Hematopoietic multipotent progenitor cell (in vitro differentiated cells): Measurements from ENCODE around the gene RNF183. TPM values are rescaled to one million over a fixed set of nuclear protein-coding genes. Genes with fewer than 3 reads are reported as not detected.
A peak's percentile ranks its signal among the peaks of the same experiment; 100 is the strongest.

Experiments
- DNase-seq, 3 donors: peaks; one replicate each; pipeline ENCODE4 v3.0.0-alpha.2; 2011 to 2015; ENCODE audit warnings: low read depth in 2 of 3, low spot score in 2 of 3
- total RNA-seq: library from RNA; depleted of rRNA; stranded (reverse); fragments of >200 nt; gene quantifications from one replicate; pipeline ENCODE4 v1.2.3, GENCODE V29; 2012

Gene RNF183, protein sequence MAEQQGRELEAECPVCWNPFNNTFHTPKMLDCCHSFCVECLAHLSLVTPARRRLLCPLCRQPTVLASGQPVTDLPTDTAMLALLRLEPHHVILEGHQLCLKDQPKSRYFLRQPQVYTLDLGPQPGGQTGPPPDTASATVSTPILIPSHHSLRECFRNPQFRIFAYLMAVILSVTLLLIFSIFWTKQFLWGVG
- total RNA-seq: under 0.01 TPM

DNA sequence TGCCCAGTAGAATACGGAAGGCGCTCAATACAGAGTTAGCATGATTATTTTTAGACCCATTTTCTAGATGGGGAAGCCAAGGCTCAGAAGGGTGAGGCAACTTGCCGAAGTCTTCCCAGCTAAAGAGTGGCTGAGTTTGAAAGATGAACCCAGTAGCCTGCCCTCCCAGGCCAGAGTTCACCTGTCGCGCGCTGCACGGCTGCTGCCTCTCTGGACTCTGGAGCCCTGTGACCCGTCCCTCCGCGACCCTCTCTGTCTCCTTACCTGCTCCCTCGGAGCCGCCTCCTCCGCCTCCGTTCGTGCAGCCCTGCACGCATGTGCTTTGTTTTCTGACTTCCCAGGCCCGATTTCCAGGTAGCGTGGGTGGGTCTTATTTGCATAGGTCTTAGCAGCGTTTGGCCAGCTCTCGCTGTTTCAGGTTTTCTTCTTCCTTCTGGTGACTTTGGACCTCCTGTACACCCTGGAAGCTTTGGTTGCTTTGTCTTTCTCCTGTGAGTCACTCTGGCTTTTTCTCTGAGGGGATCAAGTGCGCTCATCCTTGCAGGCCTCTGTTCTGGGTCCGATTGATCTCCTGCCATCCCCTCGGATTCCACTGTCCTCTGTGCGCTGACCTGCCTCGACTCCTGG is at the start of gene RNF183:
RNF183 (minus strand) TSS at position 585 of the 627 bp plus-strand sequence. CDS start 5,192 bp downstream, outside the sequence.
- no peak for DNase-seq

DNA sequence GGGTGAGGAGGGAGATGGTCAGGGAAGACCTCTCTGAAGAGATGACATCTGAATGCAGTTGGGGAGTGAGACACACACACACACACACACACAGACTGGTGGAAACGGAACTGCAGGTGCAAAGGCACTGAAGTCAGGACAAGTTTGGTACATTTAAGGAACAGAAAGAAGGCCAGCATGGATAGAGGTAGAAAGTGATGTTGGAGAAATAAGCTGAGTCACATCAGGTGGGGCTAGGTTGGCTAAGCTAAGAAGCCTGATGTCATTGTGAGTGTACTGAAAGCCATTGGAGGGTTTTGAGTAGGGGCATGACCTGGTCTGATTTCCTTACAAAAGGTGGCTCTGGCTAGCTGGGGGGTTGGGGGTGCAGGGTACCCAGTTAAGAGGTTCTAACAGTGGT is 49.2 kb upstream of the RNF183 start:
- peak in 1 of 3 donors; percentile 38 for DNase-seq

DNA sequence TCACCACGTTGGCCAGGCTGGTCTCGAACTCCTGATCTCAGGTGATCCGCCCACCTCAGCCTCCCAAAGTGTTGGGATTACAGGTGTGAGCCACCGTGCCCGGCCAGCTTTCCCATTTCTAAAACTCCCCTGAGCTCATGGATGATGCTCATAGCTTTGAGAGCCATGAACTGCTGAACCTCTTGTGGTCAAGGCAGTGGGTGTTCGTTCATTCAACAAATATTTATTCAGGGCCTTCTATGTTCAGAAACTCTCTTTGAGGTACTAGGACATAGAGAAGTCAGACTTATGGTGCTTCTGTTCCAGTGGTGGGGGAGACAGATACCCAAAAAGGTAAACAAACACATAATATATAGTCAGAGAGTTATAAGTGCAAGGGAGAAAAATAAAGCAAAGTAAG is 48.8 kb upstream of the RNF183 start:
- DNase-seq: no peak

DNA sequence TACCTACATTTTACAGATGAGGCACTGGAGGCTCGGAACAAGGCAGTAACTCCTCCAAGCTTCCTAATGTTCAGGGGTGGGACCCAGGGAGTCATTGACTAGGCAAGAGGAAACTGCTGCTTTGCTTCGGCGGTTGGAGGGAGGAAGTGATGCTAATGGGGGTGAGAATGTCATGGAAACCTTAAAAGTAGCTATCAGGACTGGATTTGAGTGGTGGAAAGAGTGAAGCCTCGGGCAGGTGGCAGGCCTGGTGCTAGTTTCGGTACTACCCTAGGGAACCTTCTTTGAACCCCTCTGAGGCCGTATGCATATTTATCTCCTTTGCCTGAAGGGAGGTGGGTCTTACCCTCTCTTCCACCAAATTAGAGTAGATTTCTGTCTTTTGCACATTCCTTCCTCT is 47.8 kb upstream of the RNF183 start:
- DNase-seq: peak in 2 of 3 donors; percentile 83 to 96

DNA sequence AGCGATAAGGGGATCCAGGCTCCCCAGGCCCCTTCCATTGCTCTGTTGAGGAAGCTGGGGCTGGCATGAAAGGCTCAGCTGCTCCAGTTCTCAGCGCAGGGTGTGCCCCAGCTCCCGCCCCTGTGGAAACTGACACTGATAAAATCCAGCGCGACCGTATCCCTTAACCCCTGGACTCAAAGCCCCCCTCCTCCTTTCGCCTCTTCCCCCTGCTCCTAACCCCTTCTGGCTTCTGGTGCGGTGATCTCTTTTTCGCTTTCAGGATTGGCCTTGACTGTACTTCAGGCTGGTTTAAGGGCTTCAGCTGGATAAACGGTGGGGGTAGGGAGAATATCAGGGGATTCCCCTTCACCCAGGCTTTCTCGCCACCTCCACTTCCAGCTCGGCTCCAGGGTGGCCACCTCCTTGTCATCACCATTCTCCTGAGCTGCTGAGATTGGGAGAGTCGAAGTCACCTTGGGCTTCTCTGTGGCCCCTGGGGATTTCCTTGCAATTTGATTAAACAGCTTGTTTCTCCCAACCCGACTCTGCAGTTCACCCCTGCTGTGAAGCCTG is 47.0 kb upstream of the RNF183 start:
- DNase-seq: peak in 1 of 3 donors; percentile 57

DNA sequence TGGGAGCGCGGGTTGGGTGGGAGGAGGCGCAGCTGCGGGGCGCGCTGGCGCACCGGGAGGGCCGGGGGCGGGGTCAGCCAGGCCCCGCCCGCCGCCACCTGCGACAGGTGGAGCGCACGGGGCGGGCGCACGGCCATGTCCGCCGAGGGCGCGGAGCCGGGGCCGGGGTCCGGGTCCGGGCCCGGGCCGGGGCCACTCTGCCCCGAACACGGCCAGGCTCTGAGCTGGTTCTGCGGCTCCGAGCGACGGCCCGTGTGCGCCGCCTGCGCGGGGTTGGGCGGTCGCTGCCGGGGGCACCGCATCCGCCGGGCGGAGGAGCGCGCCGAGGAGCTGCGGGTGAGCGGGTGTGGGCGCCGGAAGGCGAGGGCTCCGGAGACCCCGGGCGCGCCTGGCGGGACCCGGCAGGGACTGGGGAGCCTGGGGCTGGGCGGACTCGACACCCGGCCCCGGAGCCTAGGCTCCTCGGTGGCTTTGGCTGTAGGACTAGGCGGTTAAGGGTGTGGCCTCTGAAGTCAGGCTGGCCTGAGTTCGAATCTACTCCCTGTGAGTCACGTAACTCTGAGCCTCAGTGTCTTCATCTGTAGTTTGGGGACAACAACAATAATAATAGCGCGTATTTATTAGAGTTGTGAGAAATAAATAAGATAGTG is 46.4 kb upstream of the RNF183 start, which contains the start of gene BSPRY:
BSPRY (plus strand) TSS at position 97 of the 650 bp plus-strand sequence; CDS start at position 136, 39 bp downstream.
- DNase-seq: peak in 1 of 3 donors; percentile 63

GRCh38 chr9:113349066-113349444 is 45.9 kb upstream of the RNF183 start:
- DNase-seq: no peak

DNA sequence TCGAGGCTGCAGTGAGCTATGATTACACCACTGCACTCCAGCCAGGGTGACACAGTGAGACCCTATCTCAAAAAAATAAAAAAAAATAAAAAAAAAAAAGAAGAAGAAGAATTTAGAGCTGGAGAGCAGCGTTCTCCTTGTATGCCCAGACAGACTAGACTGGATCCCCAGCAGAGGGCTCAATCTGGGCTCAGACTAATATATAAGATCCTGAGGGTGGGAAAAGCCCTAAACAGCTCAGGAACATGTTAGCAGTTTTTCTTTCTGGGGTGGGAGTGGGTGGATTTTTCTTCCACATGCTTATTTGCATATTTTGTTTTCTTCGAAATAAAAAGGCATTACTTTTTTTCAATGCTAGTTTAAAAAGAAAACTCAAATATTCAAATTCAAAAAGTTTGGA is 45.3 kb upstream of the RNF183 start:
- DNase-seq: no peak

DNA sequence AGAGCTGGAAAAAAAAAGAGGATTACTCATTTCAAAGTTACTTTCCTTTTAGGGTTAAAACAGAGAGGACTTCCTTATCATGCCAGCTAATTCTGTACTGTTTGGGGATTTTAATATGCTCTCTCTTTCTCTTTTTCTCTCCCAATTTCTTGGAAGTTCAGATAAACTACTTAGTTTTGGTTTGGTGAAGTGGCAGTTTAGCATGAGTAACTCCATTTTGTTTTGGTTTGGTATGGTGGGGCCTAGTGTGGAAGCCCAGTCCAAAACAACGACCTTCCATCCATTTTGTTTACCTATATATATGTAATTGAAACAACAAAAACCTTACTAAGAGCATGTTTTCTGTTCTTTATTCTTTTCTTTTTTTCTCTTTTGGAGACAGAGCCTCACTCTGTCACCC is 42.5 kb upstream of the RNF183 start:
- no peak for DNase-seq

- no peak for DNase-seq
Measured at GRCh38 chr9:113345190-113345589, 42.0 kb upstream of the RNF183 start.

DNA sequence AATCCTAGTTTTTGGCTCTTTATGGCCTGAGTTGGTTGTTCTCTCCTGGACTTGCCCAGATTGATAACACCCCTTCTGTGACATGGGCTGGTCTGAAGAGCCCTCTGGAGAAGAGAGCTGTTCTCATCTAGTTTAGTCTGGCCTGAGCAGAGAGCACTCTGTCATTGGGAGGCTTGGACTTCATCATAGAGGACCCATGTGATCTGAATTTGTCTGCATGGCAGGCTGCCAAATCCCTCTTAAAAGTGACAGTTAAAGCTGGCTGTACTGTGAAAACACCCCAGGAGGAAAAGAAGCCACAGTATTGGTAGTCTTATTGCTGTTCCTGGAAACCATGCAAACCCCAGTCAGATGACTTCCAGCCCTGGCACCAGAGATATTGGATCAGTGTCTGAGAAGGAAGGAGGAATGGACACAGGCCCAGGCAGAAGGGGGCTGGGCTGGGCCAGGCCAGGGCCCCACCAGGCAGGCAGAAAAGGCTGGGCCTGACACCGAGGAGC is 40.6 kb upstream of the RNF183 start:
- DNase-seq: peak in 2 of 3 donors; percentile 86 to 94

DNA sequence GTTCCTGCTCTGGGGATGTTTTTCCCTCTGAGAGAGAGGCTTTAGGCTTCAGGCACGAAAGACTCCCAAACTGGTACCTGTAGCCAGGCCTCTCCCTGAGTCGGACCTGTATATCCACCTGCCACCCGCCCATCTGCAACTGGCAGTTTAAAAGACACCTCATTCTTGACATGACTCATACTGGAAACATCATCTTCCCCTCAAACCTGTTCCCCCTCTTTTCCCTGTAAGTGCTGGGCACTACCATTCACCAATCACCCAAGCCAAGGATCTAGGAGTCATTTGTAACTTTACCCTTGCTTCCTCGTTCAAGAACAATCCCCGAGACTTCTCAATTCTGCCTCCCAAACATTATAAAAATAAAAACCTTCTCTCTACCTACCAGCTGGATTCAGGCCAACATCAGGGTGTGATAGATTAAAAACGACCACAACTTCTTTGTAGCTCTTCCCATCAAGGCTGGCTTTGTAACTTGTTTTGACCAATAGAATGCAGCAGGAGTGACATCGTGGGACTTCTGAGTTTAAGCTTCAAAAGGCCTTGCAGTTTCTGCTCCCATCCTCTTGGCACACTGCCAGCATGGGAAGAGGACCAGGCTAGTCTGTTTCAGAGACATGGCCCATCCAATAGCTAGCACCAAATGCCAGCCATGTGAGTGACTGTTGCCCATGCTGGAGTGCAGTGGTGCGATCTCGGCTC is 38.7 kb upstream of the RNF183 start:
- peak in 1 of 3 donors; percentile 85 for DNase-seq

DNA sequence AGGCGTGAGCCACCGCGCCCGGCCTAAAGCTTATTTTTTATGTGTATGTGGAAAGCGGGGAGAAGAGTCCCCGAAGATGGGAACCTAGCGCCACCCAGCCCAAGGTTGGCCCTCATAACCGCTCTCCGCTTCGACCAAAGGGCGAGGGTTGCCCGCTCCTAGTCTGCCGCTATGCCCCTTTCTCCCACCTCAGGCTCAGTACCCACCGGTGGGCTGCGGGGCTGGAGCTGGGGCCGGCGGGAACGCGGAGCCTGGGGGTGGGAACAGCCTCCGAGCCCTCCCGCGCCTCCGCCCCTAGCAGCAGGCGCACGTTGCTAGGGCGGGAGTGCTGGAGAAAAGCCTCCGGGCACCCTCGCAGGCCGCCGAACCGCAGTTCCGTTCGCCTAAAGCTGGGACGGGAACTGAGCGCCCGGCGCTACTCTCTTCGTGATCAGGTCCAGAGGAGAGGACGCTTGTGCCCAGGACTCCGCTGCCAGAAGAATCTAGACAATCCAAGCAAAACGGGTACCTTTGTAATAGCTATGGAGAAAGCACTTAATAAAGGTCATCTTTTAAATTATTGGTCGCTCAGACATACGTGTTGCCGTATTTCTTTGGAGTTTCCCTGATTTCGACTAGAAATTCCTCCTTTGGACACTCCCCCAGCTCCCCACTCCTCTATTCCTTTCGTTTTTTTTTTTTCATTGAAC is 37.0 kb upstream of the RNF183 start, which contains the start of gene WDR31:
WDR31 (minus strand) TSS at position 265 of the 689 bp plus-strand sequence. CDS start 8,253 bp downstream, outside the sequence.
- DNase-seq: peak; percentile 65 to 84 (median 83)

DNA sequence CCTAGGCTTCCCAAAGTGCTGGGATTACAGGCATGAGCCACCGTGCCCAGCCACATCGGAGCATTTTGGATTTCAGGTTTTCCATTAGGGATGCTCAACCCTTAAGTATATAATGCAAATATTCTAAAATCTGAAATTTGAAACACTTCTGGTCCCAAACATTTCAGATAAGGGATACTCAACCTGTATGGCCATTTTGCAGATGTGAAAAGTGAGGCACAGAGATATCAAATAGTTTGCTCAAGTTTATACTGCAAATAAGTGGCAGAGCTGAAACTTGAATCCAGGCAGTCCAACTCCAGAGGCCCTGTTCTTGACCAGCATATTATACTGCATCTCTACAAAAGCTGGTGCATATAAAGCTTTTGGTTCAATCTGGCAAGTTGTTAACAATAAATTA is 34.5 kb upstream of the RNF183 start:
- DNase-seq: no peak

DNA sequence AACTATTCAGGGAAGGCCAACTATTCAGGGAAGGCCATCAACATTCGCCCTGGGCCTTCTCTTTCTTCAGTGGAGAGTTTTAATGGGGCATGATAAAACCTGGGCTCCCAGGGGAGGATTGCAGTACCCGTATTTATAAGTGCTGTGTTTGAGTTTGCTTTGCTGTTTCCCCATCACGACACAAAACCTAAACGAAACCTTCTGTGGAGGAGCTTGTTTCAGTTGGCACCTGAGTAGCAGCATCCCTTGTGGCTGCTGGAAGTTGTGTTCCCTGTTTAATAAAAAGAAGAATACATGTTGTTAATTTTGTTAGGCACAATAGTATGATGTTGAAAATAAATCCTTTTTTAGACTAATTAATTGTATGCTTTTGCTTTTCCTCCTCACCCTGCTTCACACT is 28.6 kb upstream of the RNF183 start:
- DNase-seq: no peak

GRCh38 chr9:113328045-113328782 is 25.0 kb upstream of the RNF183 start:
- no peak for DNase-seq

GRCh38 chr9:113326230-113326629 is 23.1 kb upstream of the RNF183 start:
- no peak for DNase-seq

DNA sequence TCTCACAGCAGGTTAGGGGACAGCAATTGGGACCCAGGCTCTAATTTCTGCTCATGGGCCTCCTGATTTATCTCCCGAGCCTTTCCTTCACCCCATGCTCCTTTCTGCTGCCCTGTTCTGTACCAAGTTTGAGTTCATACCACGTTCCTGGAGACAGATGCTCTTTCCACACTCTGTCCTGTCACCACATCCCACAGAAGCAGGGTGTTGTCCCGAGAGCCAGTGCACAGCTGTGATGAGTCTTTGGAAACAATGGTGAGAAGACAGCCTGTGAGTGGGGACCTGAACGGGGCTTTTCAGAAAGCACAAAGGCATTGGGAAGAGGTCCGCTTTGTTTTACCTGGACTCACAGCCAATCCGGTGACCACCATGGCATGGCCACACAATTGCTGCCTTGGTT is 19.5 kb upstream of the RNF183 start:
- DNase-seq: no peak

DNA sequence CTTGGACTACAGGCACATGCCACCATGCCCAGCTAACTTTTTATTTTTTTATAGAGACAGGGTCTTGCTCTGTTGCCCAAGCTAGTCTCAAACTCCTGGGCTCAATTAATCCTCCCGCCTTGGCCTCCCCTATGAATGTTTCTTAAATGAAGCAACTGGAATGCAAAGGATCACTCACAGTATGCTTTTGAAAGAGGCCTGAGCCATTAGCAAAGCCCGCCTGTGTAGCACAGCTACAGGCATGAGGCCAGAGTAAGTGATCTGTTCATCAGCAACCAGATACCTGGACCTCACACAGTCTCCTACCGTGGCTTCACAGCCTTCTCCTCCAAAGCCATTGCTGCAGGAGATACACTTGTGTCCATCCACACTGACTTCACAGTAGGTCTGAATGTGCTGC is 16.9 kb upstream of the RNF183 start:
- no peak for DNase-seq
